GM21737 (cell line): Measurements from ENCODE around the gene KLHL25.

ENCODE experiments used
- ATAC-seq: cut with Tn5 transposase; IDR thresholded peaks from one replicate; pipeline ENCODE4 v1.9.1; 2021; ENCODE audit warnings: mild to moderate bottlenecking, moderate library complexity; ENCODE audit not compliant: unreplicated experiment

KLHL25 gene

GRCh38 chr15:85762039-85762755 is 32.5 kb downstream of the KLHL25 start:
- no peak for ATAC-seq

- no peak for ATAC-seq
Measured at GRCh38 chr15:85761635-85762034, 33.1 kb downstream of the KLHL25 start.

GRCh38 chr15:85760531-85761371 is 34.0 kb downstream of the KLHL25 start:
- ATAC-seq: no peak

- no peak for ATAC-seq
Measured at GRCh38 chr15:85760049-85760448, 34.7 kb downstream of the KLHL25 start.

- no peak for ATAC-seq
Measured at GRCh38 chr15:85759376-85759775, 35.3 kb downstream of the KLHL25 start.

GRCh38 chr15:85758655-85758978 is 36.1 kb downstream of the KLHL25 start:
- ATAC-seq: no peak

GRCh38 chr15:85757939-85758654 is 36.6 kb downstream of the KLHL25 start:
- no peak for ATAC-seq

- no peak for ATAC-seq
Measured at GRCh38 chr15:85757073-85757938, 37.4 kb downstream of the KLHL25 start.

- ATAC-seq: no peak
Measured at GRCh38 chr15:85756411-85757072, 38.2 kb downstream of the KLHL25 start.

- ATAC-seq: no peak
Measured at GRCh38 chr15:85755942-85756341, 38.8 kb downstream of the KLHL25 start.

- no peak for ATAC-seq
Measured at GRCh38 chr15:85755471-85755870, 39.3 kb downstream of the KLHL25 start.

GRCh38 chr15:85754989-85755388 is 39.7 kb downstream of the KLHL25 start:
- no peak for ATAC-seq

GRCh38 chr15:85753791-85754452 is 40.8 kb downstream of the KLHL25 start:
- no peak for ATAC-seq

GRCh38 chr15:85753261-85753660 is 41.5 kb downstream of the KLHL25 start:
- ATAC-seq: no peak

GRCh38 chr15:85752491-85752961 is 42.2 kb downstream of the KLHL25 start:
- no peak for ATAC-seq

- ATAC-seq: no peak
Measured at GRCh38 chr15:85752124-85752475, 42.6 kb downstream of the KLHL25 start.

GRCh38 chr15:85751291-85752123 is 43.2 kb downstream of the KLHL25 start:
- ATAC-seq: no peak

- ATAC-seq: no peak
Measured at GRCh38 chr15:85750319-85751290, 44.1 kb downstream of the KLHL25 start.
